ENCODE data around the gene SCARB1.
A peak's percentile ranks its signal among the peaks of the same experiment; 100 is the strongest.

SCARB1 gene

DNA sequence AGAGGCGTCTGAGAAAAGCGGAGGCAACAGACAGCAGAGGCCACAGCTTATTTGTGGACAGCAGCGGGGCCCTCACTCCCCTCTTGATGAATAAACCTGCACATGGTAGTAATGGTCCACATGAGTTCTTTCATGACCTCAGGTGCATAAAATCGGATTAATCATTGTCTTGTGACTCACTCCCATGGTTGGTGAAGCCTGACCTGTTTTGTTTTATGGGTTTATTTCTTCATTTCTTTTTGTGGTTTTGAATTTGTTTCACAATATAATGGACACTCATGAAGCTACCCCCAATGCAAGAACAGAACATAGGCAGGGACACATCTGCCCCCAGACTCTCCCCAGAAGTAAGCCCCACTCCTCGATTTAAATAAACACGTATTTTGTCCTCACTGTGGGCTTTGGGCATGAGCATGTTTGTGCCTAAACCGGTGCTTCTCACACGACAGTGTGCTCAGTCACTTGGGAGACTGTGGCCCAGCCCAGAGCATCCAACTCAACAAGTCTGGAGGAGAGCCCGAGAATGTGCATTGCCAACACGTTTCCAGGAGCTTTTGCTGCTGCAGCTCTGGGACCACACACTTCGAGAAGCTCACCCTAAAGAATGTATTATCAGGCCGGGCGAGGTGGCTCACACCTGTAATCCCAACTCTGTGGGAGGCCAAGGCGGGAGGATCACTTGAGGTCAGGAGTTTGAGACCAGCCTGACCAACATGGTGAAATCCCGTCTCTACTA, 116.1 kb downstream of the SCARB1 start:
- DNase-seq (ENCODE audit: low read depth in 2 of 2): no peak

DNA sequence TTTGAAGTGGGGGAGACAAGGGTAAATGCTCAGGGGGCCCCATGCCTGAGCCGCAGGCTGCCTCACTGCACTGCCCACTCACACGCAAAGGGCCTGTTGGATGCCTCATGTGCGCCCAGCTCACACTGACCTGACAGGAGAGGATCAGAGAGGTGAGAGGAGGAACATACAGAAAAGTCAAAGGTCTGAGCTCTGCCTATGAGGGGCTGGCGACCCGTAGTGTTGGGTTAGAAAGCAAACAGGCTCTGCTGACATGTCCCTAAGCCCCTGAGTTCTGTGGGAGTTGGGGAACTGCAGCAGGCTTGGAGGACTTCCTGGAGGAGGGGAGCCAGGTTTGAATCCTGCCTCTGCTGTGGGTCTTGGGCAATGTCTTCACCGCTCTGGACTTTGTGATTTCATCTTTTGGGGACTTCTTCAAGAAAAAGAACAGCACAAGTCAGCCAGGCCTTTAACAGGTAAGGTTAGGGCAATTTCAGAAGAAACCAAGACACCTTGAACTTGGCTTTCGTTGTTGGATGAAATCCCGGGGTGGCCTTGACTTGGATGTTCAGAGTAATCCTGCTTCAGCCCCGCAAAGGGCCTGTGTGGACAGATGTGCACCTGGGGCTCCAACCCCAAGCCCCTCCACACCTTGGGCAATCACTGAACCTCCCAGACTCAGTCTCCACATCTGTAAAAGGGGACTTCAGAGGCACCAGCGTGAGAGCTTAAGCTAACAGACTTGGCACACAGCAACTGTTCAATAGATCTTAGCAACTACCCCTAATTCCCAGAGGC, 116.8 kb downstream of the SCARB1 start:
- DNase-seq (ENCODE audit: low read depth in 2 of 2): no peak

DNA sequence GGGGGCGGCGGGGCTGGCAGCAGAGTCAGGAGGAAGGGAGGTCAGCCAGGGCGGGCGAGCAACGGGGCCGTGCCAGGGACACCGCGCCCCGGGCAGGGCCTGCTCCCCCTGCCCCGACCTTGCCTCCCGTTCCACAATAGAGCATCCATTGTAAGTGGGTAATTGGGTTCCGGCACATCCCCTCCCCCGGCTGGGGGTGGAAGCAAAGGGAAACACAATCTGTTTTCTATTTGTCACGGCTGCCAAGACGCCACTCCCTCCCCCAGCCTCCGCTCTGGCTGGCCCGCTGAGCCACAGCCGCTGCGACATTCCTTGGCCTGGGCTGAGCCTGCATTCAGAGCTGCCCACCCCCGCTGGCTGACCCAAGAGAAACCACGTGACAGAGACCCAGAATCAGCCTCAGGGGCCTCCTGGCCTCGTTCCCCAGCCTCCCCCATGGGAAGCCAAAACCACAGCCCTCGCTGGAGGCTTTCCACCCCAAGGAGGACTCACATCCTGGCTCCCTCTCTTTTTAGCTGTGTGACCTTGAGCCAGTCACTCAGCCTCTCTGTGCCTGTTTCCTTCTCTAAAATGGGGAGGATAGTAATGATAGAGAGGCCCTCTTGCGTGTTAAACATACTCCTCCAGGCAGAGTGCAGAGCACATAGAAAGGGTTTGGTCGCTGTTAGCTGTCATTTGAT, 117.6 kb downstream of the SCARB1 start:
- DNase-seq (ENCODE audit: low read depth in 2 of 2): no peak

DNA sequence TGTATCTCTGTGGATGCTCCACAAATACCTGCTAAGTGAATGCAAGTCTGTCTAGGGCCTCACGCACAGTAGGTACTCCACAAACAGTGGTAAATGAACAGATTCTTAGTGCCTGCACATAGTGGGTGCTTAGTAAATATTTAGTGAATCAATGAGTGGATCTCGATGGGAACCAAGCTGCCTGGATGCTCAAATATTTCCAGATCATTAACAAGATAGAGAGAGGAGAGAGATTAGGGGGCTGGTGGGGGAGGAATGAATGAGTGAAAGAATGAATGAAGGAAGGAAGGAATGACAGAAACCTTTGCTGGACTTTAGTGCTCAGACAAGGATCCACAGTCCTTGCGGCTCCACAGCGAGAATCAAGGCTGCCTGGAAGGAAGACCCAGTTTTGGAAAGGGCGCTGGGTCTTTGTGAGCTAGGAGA, 118.2 kb downstream of the SCARB1 start:
- DNase-seq (ENCODE audit: low read depth in 2 of 2): no peak

DNA sequence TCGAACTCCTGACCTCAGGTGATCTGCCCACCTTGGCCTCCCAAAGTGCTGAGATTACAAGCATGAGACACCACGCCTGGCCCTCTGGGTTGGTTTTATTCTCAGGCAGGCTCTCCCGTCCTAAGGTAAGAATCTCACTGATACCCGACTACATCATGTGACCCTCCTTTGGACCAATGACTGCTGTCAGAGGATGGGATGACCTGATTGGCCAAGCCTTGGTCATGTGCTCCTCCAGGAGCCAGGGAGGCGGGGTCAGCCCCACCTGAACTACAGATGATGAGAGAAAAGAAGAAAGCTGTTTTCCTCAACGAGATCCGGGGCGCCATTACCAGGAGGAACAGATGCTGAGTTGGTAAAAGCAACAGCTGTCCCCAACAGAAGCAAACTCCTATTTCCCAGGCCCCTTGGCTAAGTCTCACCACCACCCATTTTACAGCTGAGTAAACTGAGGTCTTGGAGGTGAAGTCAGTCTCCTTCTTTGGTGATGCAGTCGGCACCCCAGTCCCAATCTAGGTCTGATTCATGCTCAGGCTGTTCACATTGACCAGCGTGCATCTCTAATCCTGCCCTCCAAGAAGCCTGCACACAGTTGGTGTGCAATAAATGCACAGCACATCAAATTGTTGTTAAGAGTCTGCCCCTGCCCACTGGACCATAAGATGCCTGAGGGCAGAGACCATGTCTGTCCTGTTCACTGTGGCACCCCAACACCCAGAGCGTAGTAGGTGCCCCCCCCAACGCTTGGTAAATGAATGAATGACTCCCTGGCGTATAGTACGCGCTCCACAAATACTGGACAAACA, 118.8 kb downstream of the SCARB1 start:
- DNase-seq (ENCODE audit: low read depth in 2 of 2): no peak

DNA sequence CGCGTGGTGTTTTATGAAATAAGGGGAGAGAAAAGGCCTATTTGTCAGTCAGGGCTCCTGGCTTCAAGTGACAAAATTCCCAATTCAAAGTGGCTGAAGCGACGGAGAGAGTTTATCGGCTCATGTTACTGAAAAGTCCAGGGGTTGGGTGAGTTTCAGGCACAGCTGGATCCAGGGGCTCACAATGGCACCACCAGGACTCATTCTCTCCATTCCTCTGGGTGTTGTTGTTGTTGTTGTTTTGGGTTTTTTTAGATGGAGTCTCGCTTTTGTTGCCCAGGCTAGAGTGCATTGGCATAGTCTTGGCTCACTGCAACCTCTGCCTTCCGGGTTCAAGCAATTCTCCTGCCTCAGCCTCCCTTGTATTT, 119.4 kb downstream of the SCARB1 start:
- no peak for DNase-seq (ENCODE audit: low read depth in 2 of 2)

DNA sequence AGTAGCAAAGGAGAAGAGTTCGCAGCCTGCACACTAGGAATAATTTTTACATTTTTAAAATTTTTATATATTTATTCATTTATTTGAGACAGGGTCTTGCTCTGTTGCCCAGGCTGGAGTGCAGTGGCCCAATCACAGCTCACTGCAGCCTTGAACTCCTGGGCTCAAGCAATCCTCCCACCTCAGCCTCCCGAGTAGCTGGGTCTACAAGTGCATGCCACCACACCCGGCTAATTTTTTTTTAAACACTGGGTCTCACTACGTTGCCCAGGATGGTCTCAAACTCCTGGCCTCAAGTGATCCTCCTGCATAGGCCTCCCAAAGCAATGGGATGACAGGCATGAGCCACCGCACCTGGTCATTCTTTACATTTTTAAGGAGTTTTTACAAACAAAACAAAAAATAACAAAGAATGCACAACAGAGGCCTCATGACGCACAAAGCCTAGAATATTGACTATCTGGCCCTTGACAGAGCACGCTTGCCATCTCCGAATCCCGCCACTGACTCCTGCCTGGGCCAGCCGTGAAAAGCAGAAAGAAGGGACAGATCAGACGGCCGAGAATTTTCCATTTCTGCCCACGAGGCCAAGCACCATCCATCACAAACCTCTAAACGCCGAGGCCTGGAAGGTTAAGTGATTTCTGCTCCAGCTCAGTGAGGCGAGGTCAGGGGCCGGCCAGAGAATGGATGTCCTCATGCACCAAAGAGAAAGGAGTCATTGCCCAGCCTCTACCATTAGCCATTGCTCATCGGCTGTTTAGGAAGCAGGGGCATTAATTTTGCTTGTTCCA, 120.0 kb downstream of the SCARB1 start:
- DNase-seq (ENCODE audit: low read depth in 2 of 2): no peak

DNA sequence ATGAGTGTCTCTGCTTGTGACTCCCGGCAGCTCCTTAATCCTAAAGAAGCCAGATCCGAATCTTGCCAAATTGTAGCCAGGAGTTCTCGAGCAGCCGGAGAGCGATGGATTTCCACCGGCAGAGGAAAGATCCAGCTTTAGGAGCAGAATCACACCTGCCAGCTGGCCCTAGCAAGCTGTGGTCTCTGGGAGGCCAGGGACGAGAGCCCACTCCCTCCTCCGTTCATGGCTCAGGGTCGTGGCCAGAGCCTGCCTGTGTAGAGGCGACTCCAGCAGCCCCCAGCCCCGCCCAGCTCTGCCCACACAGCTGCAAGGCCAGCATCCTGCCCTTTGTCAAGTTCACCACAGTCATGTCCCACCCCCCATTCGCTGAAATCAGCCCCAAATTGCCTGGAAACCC, 121.0 kb downstream of the SCARB1 start:
- DNase-seq (ENCODE audit: low read depth in 2 of 2): no peak

DNA sequence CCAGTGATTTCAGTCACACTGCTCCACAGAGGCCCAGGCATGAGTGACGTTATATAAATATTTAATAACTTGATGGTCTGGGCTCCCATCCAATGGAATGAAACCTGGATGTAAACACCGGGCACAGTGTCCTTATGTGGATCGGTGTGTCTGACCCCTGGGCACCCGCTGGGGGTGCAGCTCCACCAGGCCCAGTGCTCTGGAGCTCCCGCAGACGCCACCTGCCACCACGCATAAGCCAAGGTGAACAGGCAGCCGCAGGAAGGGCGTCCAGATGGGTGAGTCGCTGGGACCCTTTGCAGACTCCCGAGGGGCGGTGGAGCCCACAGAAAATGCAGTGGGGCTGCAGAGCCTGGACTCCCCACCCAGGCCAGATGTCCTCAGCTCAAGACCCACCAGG, 121.6 kb downstream of the SCARB1 start:
- DNase-seq (ENCODE audit: low read depth in 2 of 2): no peak

DNA sequence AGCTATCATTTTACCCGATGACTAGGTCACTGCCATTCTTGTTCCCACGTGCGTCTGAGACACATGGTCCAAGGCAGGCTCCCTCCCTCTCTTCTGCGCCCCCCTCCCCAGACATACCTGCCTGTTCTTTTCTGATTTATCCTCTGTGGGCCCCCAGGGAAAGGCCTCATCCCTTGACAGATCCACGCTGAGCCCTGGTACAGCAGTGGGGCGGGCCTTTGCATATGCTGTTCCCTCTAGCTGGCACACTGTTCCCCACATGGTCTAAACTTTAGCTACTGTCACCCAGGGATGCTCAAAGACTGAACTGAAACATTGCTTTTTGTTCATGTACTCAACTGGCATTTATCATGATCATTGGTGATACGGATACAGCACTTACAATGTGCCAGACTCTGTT, 122.5 kb downstream of the SCARB1 start:
- no peak for DNase-seq (ENCODE audit: low read depth in 2 of 2)

DNA sequence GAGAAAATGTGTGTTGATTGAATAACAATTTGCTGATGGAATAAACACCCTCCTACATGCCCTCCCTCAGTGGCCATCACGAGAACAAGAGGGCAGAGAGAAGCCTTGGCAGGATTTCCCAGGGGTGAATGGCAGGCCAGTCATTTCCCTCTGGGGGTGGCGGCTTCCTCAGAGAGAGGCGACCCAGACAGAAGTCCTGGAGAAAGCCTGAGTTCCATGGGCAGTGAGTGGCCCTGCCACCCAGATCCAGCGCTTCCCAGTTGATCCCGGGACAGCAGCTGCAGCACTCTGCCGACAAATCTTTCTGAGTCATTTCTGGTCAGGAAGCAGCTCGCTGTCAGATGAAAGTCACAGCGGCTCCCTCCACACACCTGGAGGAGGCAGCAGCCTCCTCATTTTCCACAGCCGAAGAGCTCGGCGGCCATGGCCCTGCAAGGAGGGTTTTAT, 123.0 kb downstream of the SCARB1 start:
- DNase-seq (ENCODE audit: low read depth in 2 of 2): no peak

DNA sequence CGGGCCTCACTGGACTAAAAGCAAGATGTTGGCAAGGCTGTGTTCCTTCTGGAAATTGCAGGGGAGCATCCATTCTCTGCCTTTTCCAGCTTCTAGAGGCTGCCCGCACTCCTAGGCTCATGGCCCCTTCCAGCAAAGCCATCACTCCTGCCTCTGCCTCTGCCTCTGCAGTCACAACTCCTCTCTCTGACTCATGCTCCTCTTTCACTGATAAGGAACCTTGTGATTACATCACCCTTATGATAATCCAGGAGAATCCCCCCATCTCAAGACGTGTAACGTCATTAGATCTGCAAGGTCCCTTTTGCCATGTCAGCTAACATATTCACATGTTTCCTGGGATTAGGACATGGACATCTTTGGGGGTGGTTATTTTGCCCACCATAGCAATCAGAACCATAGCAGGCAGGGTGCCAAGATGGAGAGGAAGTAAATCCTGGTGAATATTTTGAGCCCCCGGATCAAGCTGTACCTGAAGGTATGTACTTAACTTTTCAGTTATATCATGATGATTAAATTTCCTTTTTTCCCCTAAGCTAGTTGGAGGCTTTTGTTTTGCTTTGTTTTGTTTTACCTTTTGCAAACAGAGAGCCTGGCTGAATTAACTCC, 123.6 kb downstream of the SCARB1 start:
- no peak for DNase-seq (ENCODE audit: low read depth in 2 of 2)

DNA sequence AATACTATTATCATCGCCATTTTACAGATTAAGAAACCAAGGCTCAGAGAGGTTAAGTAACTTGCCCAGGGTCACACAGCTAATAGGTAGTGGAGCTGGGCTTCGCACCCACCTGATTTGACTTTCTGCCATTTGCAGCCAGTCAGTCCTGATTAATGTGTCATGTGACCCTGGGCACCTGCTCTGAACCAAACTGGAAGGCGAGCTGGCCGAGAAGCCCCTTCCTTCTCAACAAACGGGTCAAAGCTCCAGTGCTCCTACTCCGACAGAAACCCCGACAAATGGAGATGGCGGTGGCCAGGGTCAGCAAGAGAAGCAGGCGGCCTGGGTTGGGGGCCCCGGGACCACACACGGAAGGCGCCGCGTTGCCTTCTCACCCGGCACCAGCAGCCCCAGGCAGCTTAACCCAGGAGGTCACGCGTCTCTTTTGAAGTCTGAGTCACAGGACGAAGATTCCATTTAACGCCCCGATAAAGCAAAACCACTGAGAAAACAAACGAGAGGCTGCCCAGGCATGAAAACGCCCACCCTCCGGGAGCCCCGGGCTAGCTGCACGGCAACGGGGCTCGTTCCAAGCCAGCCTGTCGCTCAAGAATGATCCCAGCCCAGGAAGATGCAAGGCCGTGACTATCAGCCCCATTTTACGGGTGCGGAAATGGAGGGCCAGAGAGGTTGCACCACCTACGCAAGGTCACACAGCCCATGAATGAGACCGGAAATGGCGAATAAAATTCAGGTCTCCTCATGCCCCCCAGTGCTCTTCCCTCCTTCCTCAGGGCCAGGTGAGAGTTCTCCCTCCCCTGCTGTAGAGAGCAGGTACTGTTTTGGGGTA, 124.8 kb downstream of the SCARB1 start:
- DNase-seq (ENCODE audit: low read depth in 2 of 2): no peak

DNA sequence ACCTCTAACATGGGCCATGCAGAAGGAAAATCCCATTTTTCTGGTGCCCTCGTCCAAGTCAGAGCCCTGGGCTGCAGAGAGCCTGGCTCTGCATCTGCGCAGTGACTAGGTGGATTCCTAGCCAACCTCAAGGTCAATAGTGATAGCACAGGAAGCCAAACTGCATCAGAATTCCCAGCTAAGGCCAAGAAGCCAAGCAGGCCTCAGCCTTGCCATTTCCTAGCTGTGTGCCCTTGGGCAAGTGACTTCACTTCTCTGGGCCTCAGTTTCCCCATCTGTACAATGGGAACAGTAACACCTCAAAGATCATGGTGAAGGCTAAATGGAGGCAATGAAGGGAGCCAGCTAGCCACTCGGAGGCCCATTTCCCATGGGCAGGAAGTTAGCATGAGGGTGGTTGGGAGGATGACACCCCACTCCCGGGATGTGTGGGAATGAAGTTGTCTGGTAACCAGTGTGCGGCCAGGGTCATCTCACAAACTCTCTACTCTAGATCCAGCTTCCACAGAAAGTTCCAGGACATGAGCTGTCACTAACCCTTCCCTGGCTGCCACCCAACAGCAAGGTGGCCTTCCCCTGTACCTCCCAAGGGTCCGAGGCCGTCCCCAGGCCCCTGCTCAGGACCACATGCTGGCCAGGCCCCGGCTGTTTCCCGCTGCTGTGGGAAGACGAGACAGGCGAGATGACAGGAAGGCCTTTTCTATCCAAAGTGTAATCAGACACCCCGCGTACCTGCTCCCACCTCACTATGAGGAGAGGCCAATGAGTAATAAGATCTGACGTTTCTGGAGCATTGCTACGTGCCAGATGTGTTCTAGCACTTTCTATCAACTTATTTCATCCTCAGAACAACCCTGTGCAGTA, 125.7 kb downstream of the SCARB1 start:
- no peak for DNase-seq (ENCODE audit: low read depth in 2 of 2)

DNA sequence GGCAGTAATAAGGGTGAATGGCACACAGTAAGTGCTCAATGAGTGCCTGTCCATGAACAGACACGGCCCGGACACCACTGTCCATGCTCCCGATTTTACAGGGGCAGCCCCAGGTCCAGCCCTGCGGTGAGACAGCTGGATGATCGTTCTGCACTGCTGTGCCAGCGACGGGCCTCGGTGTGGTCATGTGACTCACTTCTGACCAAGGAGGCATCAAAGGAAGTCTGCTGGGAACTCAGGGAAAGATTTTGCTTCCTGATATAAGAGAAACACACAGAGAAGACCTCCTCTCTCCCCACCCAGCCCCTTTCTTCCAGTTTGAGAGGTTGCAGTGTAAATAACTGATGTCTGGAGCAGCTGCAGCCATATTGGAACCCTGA, 126.6 kb downstream of the SCARB1 start:
- DNase-seq (ENCODE audit: low read depth in 2 of 2): no peak

DNA sequence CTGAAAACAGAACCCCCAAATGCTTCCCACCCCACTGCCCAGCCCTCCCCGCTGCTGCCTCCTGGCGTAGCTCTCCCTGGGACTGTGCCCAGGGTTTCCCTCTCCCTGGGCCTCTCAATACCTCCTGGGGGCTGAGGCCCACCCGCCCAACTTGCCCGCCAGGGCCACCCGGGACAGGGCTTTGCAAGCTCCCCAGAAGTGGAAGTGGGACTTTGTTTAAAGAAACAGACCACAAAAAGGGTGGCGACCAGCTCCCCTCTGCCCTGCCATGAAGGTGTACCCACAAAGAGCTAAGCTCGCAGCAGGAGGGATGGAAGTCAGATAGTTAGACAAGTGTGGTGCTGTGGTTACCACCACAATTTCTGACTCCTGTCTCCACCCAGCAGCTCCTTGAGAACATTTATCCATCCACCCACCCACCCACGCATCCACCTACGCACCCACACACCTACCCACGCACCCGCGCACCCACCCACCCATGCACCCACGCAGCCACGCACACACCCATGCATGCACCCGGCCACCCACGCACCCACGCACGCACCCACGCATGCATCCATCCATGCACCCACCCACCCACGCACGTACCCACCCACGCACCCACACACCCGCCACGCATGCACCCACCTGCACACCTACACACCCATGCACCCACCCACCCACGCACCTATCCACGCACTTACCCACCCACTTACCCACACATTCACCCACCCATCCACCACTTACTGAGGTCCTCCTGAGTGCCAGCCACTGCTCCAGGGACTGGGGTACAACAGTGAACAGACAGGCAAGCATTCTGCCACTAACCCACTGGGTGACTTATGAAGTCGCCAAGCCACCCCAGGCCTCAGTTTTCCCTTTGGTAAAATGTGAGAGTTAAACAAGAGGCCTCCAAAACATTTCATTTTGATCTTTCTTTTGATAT, 127.3 kb downstream of the SCARB1 start:
- DNase-seq (ENCODE audit: low read depth in 2 of 2): peak in 1 of 2 donors; percentile 13

DNA sequence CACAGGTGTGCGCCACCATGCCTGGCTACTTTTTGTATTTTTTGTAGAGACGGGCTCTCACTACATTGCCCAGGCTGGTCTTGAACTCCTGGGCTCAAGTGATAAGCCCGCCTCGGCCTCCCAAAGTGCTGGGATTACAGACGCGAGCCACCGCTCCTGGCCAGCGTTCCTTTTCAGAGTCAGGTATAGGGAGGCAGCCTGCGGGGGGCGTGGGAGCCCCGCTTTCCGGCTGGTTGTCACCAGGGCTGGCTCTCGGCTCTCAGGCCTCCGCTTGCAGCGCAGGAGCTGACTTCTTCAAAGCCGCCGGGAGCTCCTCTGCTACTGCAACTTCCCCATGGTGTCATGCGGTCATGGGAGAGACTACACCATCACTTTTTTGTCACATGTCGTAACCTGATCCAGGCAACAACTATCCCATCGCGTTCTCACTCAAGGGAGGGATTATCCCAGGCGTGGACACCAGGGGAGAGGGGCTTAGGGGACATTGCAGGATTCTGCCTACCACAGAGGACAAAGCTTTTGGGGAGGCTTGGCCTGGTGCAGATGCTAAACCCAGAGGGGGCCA, 129.4 kb downstream of the SCARB1 start:
- DNase-seq (ENCODE audit: low read depth in 2 of 2): no peak

All from stimulated activated CD8-positive, alpha-beta memory T cell treated with anti-CD3 and anti-CD28 coated beads, Interleukin-2, amount 100 ng/mL, for 1 hour (primary cell).